ENCODE measurements around the gene SCUBE1.

SCUBE1 gene

DNA sequence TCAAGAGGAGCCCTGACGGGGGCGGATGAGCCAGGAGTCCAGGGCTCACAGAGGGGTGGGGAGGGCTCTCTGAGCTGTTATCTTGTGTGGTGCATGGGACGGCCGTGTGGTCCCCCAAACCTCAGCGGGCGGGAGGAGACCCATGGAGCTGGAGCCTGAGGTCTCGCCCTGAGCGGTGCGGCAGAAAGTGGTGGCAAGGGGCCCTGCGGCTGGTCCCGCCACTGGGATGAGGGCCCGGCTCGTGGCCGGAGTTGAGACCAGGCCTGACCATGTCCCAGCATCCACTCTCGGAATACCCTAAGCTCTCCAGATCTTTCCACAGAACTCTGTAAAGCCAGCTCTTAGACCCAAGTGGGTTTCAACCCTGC is 133.7 kb downstream of the SCUBE1 start:
- no peak for DNase-seq

DNA sequence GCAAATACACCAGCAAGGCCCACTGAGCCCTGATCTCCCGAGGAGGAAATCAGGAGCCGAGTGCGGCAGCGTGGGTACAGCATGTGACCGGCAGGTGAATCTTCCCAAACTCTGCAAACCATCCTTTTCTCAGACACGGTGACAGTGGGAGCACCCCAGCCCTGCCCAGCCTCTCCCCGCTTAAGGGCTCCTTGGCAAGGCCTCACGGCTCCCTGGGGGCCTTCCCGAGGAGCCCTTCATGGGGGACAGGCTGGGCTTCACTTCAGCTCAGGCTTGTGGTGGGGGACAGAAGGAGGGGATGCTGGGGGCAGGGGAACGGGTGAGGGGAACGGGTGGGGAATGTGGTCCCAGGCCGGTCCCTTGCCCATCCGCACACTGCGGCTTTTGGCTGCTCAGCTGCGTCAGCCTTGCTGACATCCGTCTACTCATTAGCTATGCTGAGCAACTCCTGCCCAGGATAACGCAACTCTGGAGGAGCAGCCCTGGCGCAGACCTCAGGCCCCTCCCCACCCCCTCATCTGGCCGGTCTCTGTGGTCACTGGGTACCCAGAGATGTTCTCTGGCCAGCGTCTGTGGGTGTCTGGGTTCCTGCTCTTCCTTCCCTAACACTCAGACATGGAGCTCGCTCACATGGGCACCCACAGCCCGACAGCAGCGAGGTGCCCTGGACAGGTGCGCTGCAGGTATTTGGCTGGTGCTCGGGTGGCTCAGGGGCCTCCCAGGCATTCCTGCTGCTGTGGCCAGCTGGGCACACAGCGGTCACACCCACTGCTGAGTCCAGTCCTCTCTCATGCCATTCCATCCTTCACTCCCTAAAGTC is 134.3 kb downstream of the SCUBE1 start:
- no peak for DNase-seq

DNA sequence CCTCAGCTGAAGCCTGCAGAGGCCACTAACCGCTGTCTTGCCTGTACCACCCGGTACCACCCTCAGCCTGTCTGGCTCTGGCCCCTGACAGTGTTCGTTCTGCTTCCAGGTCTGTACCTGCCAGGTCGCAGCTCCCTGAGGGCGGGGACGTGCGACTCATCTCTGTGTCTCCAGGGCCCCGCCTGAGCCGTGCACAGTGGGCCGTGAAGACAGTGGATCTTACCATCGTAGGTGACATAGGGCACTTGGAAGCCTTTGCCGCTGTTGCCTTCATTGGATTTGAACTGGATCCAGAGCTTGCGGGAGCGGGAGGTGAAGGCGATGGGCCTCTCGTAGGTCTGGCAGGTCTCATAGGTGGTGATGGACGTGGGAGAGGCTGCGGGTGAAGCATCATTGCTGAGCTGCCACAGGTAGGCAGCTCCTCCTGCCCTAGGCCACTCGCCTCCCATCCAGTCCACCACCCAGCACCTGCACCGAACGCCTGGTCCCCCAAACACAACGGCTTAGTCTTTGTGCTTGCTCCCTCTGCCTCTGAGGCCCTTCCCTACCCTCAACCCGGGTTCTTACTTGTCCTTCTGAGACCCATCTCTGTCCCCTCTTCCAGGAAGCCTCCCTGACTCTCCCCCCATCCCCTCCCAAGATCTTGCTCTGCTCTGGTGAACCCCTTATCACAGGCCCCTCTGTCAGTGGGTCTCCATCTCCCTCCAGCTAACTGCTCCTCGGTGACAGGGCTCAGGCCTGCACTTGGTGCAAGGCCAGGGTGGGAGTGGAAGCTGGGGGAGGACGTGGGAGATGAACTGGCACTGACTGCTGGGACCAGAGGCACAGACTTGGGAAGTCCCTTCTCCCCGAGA is 135.1 kb downstream of the SCUBE1 start:
- DNase-seq, result no peak

DNA sequence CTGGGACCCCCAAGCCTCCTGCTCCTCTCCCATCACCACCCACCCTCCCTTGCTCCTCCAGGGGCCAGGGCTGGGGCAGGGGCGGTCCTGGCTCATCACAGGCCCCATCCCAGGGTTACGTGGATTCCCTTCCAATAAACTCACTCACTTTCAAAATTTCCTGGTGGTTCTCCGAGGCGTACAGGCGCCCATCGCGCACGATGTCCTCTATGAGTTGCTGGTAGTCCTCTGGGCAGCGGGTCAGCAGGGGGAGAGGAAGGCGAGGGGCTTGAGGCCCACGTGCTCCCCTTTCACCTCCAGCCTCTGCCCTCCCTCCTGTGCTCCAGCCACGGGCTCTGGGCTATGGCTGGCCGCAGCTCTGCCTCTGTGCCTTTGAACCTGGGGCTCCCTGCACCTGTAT is 135.8 kb downstream of the SCUBE1 start:
- no peak for DNase-seq

DNA sequence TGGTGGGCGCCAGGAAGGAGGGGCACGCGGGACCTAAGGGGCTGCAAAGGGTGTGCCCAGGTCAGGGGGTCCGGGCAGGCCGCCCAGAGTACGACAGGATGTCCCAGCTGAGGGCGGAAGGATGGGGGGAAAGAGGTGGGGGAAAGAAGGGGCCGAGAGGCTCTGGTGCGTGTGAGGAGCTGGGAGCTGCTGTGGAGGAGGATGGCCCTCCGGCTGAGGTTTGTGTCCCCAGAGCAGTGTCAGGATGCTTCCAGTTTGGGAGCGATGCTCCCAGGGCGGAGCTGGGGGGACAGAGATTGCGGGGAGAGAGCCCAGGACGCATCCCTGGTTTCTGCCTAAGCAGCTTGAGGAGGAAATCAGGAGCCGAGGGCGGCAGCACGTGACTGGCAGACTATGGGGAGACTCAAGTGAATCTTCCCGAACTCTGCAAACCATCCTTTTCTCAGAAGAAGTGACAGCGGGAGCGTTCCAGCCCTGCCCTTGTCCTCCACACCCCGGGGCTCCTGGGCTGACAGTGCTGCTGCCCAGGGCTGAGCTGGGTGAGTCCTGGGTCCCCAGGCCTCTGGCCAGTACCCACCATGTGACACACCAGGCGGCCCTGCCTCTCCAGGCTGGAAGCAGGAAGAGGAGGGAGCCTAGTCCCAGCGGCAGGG is 136.5 kb downstream of the SCUBE1 start:
- DNase-seq, result no peak

DNA sequence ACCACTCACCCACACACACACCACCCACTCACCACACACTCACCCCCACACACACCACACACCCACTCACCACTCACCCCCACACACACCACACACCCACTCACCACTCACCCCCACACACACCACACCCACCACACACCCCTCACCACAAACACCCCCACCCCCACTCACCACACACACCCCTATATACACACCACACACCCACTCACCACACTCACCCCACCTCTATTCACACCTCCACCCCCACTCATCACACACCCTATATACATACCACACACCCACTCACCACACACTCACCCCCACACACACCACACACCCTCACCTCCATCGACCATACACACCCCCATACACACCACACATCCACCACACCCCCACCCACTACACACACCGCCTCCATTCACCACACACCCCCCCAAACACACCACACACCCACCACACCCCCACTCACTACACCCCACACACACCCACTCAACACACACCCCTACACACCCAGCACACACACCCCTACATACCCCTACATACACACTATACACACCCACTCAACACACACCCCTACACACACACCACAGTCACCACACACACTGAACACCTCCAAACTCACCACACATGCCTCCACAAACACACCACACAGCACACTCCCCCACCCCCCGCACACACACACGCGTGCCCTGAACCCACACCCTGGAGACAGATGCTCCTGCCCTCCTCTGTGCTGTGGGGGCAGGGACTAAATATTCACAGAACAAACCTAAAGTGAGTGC is 137.2 kb downstream of the SCUBE1 start:
- no peak for DNase-seq

DNA sequence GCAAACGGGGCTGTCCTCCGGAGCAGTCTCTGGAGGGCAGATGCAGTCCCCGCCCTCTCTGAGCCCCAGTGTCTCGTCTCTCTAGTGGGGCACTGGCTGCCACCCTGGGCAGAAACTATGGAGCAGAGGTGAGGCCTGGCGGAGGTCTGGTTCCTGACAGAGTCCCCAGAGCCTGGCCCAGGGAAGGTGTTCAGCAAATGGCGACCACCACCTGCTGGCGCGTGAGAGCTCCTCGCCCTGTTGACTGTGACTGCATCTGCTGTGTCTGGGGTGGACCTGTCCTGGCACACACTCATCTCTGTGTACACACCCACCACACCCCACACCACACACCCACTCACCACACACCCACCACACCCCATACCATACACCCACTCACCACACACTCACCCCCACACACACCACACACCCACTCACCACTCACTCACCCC is 137.9 kb downstream of the SCUBE1 start:
- DNase-seq, result no peak

DNA sequence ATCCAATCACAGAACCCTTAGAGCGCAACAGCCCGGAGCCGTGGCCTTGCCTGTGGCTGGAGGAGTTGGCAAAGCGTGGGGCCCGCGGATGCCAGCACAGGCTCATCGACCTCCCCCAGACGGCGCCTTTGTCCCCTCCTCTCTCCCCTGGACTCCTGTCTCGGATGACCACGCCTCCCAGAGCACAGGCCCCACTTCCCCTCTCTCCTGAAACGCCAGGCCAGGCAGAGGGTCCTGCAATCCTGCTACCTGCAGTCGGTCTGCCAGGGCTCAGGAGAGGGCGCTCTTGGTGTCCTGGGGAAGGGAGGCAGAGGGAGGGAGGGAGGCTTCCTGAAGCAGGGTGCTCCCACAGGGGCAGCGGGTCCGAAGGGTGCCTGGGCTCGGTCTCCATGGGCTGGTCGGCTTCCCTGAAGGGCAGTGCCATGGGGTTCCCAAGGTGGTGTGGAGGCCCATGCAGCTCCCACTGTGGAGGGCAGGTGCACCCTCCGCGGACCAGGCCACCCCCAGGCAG is 139.6 kb downstream of the SCUBE1 start:
- DNase-seq, result no peak

DNA sequence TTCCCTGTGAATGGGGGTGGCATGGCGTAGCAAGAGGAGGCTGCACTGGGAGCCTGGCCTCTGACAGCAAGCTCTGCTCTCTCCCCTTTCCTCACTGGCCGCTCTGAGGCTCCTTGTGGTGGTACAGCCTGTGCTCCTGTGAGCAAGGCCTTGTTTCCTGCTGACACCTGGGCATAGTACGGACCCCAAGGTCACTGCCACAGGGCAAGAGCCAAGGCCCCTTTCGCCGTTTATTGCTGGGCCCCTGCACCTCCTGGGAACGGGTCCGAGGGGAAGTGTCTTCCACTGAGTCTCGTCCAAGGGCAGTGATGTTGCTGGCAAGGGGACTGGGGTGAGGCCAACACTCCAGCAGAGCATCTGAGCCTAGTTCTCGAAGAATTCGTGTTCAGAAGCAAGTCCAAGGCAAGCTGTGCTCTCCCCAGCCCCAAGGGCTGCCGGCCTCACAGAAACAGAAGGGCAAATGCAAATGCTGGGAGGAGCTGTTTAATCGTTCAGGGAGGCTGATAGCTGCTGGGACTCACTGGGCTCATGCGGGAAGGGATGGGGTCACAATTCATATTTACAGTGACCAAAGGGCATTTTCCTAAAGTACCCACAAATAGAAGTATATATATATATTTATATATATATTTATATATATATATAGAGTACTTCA is 140.3 kb downstream of the SCUBE1 start:
- no peak for DNase-seq

DNA sequence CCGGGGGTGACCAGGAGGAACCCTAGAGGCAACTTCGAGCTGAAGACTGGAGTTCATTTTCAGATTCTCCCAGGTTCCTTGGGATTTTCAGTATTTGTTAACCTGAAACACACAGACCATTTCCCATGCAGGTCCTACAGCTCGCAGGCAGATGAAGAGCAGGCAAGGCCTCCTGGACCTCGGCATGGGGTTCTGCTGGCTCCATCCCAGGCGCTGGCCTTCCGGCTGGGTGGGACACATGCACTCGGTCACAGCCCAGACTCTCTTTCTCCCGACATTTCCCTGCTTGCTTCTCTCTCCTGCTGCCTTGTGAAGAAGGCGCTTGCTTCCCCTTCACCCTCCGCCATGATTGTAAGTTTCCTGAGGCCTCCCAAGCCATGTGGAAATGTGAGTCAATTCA is 140.8 kb downstream of the SCUBE1 start:
- no peak for DNase-seq

DNA sequence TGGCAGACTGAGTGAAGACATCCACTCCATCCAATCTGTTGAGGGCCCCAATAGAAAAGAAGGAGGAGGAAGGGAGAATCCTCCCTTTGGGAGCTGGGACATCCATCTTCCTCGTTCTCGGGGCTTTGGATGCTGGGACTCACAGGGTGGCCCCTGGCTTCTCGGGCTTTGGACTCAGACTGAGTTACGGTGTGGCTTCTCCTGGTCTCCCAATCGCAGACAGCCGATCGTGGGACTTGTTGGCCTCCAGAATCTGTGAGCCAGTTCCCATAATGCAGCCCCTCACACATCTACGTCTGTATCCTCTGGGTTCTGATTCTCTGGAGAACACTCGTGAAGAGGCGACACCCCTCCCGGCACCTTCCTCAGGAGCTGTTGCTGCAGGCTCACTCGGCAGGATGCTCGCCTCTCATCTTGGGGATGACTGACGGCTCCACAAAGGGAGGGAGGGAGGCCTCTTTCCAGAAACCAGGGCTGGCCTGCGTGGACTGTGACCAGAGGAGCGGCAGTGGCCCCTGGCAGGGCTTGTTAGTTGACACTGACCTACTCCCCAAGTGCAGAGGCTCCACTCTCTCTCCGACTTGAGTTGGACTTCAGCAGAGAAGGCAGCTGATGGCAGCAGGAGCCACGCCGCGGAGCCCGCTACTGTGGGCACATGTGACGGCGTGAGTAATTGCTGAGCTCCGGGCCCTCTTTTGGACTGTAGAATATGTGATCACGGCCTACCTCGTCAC is 141.5 kb downstream of the SCUBE1 start:
- no peak for DNase-seq

DNA sequence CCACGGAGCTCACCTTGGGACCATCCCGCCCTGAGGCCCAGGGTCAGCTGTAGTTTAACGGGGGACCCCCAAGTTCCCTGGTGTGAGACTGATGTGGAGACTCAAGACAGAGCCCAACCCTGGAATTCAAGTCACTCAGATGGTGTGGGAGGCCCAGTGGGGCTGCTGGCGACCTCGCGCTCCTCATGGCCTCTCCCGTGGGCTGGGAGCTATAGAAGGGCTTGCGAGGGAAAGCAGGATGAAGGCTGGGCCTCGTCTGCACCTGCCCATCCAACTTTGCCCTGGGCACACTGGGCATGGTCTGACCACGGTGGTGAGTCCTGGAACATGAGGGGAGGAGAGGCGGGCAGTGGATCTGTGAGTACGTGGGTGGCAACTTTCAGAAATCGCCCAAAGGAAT is 142.6 kb downstream of the SCUBE1 start:
- no peak for DNase-seq

DNA sequence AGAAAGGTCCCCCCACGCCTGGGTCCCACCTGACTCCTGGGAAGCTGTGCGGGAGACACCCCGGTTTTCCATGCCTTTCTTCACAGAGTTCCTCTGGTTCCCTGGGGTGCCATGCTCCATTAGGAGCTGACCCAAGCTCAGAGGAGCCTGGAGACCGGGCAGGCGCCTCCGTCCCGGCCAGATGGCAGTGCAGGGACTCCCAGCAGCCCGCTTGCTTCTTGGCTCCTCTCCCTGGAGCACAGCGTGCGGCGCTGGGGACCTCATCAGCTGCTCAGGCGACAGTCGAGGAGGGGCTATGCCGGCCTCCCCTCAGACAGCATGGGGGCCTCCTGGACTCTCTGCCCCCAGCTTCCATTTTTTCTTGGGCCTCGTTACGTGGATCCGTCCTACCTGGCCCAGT is 143.1 kb downstream of the SCUBE1 start:
- DNase-seq, result no peak

DNA sequence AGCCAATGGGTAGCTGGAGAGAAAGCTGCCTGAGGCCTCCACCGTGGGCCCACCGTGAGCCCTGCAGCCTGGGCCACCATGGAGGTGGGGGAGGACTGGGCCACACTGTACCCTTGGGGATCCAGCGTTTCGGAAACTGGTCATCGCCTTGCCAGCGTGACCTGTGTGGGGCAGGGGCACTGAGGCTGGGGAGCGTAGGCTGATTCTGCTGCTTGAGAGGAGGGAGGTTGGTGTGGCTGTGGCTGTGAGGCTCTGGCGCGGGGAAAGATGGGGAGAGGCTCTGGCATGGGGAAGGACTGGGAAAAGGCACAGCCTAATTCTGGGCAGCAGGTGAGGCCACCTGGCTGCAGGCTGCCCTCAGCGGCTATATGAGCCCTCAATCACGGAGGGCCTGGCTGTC is 143.6 kb downstream of the SCUBE1 start:
- DNase-seq, result no peak

DNA sequence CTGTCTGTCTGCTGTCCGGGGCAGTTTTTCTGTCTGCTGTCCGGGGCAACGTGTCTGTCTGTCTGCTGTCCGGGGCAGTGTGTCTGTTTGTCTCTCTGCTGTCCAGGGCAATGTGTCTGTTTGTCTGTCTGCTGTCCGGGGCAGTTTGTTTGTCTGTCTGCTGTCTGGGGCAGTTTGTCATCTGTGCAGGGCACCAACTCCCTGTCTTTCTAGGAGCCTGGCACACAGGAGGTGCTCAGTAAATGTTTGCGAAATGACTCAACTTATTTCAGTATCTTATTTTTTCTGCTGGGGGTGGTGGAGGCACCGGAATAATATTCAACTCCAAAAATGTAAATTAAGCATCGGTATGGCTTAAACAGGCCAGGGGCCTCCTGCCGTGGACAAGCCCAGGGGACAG is 144.2 kb downstream of the SCUBE1 start:
- DNase-seq, result no peak

DNA sequence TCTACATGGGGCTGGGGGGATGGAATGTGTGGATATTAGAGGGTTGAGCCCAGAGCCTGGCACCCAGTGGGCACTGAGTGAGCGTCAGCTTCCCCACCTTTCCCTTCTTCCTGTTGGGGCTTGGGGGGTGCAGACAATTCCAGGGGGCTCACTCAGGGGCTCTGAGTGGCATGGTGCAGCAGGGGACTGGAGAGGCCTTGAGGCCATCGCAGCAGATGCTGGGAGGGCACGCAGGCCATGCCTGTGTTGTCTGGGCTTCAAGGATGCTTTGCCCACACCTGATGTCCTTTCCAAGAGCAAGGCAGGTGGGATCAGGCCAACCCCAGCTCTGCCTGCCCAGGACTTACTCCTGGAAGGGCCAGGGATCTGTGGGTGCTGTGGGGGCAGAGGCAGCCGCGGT is 145.0 kb downstream of the SCUBE1 start:
- no peak for DNase-seq

DNA sequence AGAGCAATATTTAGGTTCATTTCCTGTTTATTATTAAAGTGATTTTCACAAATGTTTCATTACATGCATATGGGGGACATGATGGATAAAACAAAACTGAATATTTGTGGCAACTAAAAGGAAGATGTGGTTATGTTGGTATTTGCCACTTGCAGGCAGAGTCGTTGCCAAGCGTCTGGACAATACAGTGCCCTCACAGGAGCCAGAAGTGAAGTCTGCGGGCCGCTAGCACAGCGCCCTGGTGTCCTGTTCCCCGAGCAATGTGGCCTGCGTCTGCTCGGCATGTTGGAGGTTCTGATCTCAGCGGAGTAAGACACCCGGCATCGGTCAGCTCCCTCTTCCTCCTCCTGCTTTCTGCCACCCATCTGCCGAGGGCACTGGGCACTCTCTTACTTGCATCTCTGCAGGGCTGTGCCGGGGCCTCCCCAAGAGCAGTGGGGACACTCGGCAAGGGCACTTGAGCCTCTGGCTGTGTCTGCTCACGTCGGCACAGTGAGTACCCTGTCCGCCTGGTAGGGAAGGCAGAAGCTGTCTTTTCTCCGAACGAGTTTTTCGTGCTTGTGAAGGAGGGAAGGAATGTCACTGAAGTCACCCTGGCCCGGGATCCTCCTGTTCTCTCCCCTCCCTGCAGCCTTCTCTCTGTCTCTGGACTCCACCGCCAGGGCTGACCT is 145.8 kb downstream of the SCUBE1 start:
- DNase-seq, result no peak

DNA sequence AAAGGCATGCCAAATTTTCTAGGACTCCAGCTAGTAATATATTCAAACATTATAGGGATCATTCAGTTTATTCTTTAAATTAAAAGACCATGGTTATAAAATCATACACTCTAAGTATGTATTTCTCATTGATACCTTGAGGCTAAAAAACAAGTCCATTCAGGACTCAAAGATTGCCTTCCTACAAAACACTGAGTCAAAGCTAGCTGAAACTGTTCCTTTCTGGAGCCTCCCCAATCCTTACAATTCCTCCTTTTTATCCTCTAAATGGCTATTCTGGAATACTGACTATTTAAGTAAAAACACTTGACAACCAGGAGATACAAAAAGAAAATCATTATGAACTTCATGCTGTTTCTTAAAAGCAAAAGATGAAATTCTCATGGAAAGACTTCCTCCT is 151.3 kb downstream of the SCUBE1 start:
- no peak for DNase-seq

DNA sequence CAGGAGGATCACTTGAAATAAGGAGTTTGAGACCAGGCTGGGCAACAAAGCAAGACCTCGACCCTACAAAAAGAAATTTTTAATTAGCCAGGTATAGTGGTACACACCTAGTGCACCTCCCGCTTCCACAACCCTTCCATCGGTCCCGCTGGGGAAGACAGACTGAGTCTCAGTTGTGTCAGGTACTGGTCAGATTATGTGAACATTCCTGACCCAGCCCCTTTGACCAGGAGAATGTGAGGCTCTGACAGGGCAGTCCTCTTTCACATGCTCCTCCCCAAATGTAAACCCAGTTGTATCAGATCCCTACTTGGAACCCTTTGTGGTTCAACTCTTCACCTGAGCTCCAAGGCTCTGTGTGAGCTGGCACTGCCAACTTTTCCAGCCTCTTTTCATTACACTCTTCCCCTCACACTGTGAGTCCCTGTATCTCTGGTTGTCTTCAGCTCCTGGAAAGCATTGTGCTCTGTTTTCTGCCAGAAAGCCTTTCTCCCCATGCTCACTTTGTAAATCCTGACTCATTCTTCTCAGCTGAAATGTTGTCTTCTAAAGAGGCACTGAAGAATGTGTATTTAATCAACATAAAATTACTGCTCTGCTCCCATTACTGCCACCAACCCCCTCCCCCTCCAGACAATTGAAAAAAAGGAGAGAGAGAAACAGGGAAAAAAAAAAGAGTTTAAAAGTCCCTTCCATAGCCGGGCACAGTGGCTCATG is 154.2 kb downstream of the SCUBE1 start:
- DNase-seq, result no peak

Measured in bone marrow (tissue), 2 donors.